GM19193 (cell line): ENCODE measurements around the gene RIIAD1.

Source experiments
- POLR2A ChIP-seq: IDR thresholded peaks from 4 replicates; pipeline ENCODE4 v1.6.1; 2011; ENCODE audit not compliant: insufficient read depth, insufficient read length; ENCODE audit errors: extremely low read depth

Gene RIIAD1

GRCh38 chr1:151716771-151717631 is 4.3 kb upstream of the RIIAD1 start, which contains the start of gene CELF3:
TSS of gene CELF3 (minus strand) at chr1:151716803. CDS start at chr1:151716020, 783 bp downstream.
- TF ChIP-seq POLR2A = no peak

- no peak for TF ChIP-seq POLR2A
Observed at GRCh38 chr1:151718011-151718431, 3.3 kb upstream of the RIIAD1 start.

GRCh38 chr1:151718666-151719065 is 2.7 kb upstream of the RIIAD1 start:
- TF ChIP-seq POLR2A = no peak

GRCh38 chr1:151720125-151720524 is 1.2 kb upstream of the RIIAD1 start:
- no peak for TF ChIP-seq POLR2A

GRCh38 chr1:151720554-151720953 is 768 bp upstream of the RIIAD1 start:
- TF ChIP-seq POLR2A = no peak

- TF ChIP-seq POLR2A = no peak
Observed at GRCh38 chr1:151721788-151722510, 627 bp downstream of the RIIAD1 start.

GRCh38 chr1:151723726-151724370 is 2.5 kb downstream of the RIIAD1 start:
- TF ChIP-seq POLR2A = no peak

- TF ChIP-seq POLR2A = no peak
Observed at GRCh38 chr1:151728151-151729054, 7.1 kb downstream of the RIIAD1 start.

- TF ChIP-seq POLR2A = no peak
Observed at GRCh38 chr1:151729157-151729965, 8.0 kb downstream of the RIIAD1 start.

- no peak for TF ChIP-seq POLR2A
Observed at GRCh38 chr1:151729966-151730291, 8.6 kb downstream of the RIIAD1 start.

GRCh38 chr1:151733126-151733525 is 11.8 kb downstream of the RIIAD1 start:
- no peak for TF ChIP-seq POLR2A

GRCh38 chr1:151737026-151737425 is 15.7 kb downstream of the RIIAD1 start:
- no peak for TF ChIP-seq POLR2A

- no peak for TF ChIP-seq POLR2A
Observed at GRCh38 chr1:151737479-151737878, 16.2 kb downstream of the RIIAD1 start.

GRCh38 chr1:151739590-151740355 is 18.5 kb downstream of the RIIAD1 start:
- TF ChIP-seq POLR2A = no peak

- no peak for TF ChIP-seq POLR2A
Observed at GRCh38 chr1:151741516-151741915, 20.2 kb downstream of the RIIAD1 start.
